Gastrocnemius medialis (tissue), 4 donors: ENCODE measurements around the gene KLF3. TPM values are rescaled to one million over a fixed set of nuclear protein-coding genes. Genes with fewer than 3 reads are reported as not detected.

Source experiments
- ATAC-seq, 2 donors: fragments of 150-250 bp; one replicate each; pipeline ENCODE4 v1.9.1; 2016
- DNase-seq, 2 donors: peaks; one replicate each; pipeline ENCODE4 v3.0.0-alpha.2; 2019
- H3K27ac ChIP-seq, 4 donors: fragments of 200-600 bp; sonication (generic); 1 replicate in 1 of 4; 2 replicates in 3 of 4; pipeline ENCODE4 v1.5.1; 2016 to 2018; ENCODE audit warnings: mild to moderate bottlenecking in 2 of 4, moderate library complexity in 1 of 4
- H3K27me3 ChIP-seq, 3 donors: fragments of 200-600 bp; sonication (generic) in 2 of 3; 1 replicate in 1 of 3; 2 replicates in 2 of 3; pipeline versions ENCODE4 v1.5.1 to v1.6.0; 2016 to 2019; ENCODE audit warnings: mild to moderate bottlenecking in 1 of 3, moderate library complexity in 1 of 3
- H3K36me3 ChIP-seq, 2 donors: fragments of 200-600 bp; sonication (generic) in 1 of 2; one replicate each; pipeline ENCODE4 v1.5.1; 2017 to 2018
- H3K4me1 ChIP-seq, 2 donors: fragments of 200-600 bp; sonication (generic) in 1 of 2; one replicate each; pipeline ENCODE4 v1.5.1; 2016 to 2017; ENCODE audit warnings: mild to moderate bottlenecking in 2 of 2
- H3K4me3 ChIP-seq, 4 donors: fragments of 200-600 bp; sonication (generic) in 3 of 4; 1 replicate in 1 of 4; 2 replicates in 3 of 4; pipeline ENCODE4 v1.5.1; 2016 to 2019; ENCODE audit warnings: mild to moderate bottlenecking in 2 of 4
- H3K9me3 ChIP-seq, 3 donors: fragments of 200-600 bp; sonication (generic) in 2 of 3; 1 replicate in 1 of 3; 2 replicates in 2 of 3; pipeline ENCODE4 v1.5.1; 2016 to 2019
- CTCF ChIP-seq, 5 experiments: fragments of 450-650 bp in 3 of 5; fragments of 200-600 bp in 2 of 5; sonication (generic) in 2 of 5; IDR thresholded peaks in 4 of 5; conservative IDR thresholded peaks in 1 of 5; 1 replicate in 4 of 5; 2 replicates in 1 of 5; pipeline ENCODE4 v1.5.1; 2016 to 2019; ENCODE audit warnings: antibody characterized with exemption in 5 of 5, mild to moderate bottlenecking in 3 of 5, moderate library complexity in 3 of 5
- POLR2A ChIP-seq, 2 donors: fragments of 450-650 bp; IDR thresholded peaks; one replicate each; pipeline ENCODE4 v1.6.1; 2017; ENCODE audit warnings: antibody characterized with exemption in 2 of 2, mild to moderate bottlenecking in 2 of 2, moderate library complexity in 2 of 2
- in situ Hi-C, 4 donors: fragments of 200-750 bp; cut with MboI; loops; one replicate each; pipeline versions ENCODE4 v1.15.0 to v1.8.0; 2017; ENCODE audit warnings: low sequenced_read_pairs in 4 of 4
- intact Hi-C: fragments of 100-400 bp; cut with DNase I; formaldehyde crosslinking; loops from one replicate; pipeline ENCODE4 v1.15.1; 2023; ENCODE audit warnings: low total_unique reads
- total RNA-seq, 4 donors: library from RNA; depleted of rRNA; stranded (reverse); fragments of >200 nt; gene quantifications; one replicate each; pipeline versions ENCODE4 v1.1.0 to v1.2.3, GENCODE V29; 2016

KLF3 gene
- total RNA-seq, 4 donors from 2014 or later, result 12.7 to 26.5 (median 19.4) TPM

GRCh38 chr4:38743866-38744265 lies 79.9 kb downstream of the KLF3 start:
- intact Hi-C loops, result no loop called here
- Histone ChIP-seq H3K4me3 (no peak overlapping the region), H3K27ac (no peak overlapping the region), H3K4me1 (no peaks in the 10 kb centered on the region), H3K36me3 (no peaks in the 10 kb centered on the region), H3K9me3 (no peaks in the 10 kb centered on the region), H3K27me3 (no peaks in the 10 kb centered on the region)
- TF ChIP-seq POLR2A (IDR thresholded peaks at IDR 0.05), result no peak
- TF ChIP-seq CTCF (IDR thresholded peaks at IDR 0.05 in 4 of 5, conservative IDR thresholded peaks at IDR 0.05 in 1 of 5), result no peak
- DNase-seq (no peak), ATAC-seq (no peak)
- in situ Hi-C loops, result loop anchor here in 2 of 4 donors (25.0 kb wide), 1 partner anchor 682 kb away; no protein-coding TSS in a partner anchor

- no peak overlapping the region for H3K27ac ChIP-seq
- ATAC-seq (no peak), DNase-seq (no peak)
- in situ Hi-C loops (loop anchor here in 2 of 4 donors (25.0 kb wide), 1 partner anchor 684 kb away; no protein-coding TSS in a partner anchor), intact Hi-C loops (no loop called here)
- no peaks in the 10 kb centered on the region for H3K9me3 ChIP-seq
- H3K36me3 ChIP-seq, result no peaks in the 10 kb centered on the region
- H3K4me1 ChIP-seq, result no peaks in the 10 kb centered on the region
- TF ChIP-seq POLR2A (IDR thresholded peaks at IDR 0.05), result no peak
- no peak for TF ChIP-seq CTCF (IDR thresholded peaks at IDR 0.05 in 4 of 5, conservative IDR thresholded peaks at IDR 0.05 in 1 of 5)
- no peaks in the 10 kb centered on the region for H3K27me3 ChIP-seq
- H3K4me3 ChIP-seq, result no peak overlapping the region
Observed at GRCh38 chr4:38745881-38746280, 81.9 kb downstream of the KLF3 start.

DNA sequence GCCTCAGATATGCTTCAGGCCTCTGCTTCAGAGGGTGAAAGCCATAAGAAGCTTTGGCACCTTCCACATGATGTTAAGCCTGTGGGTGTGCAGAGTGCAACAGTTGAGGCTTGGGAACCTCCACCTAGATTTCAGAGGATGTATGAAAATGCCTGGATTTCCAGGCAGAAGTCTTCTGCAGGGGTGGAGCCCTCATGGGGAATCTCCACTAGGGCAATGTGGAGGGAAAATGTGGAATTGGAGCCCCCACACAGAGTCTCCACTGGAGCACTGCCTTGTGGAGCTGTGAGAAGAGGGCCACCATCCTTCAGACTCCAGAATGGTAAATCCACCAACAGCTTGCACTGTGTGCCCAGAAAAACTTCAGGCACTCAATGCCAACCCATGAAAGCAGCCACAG lies 83.6 kb downstream of the KLF3 start:
- no peaks in the 10 kb centered on the region for H3K27me3 ChIP-seq
- no peaks in the 10 kb centered on the region for H3K9me3 ChIP-seq
- no peaks in the 10 kb centered on the region for H3K4me1 ChIP-seq
- intact Hi-C loops, result no loop called here
- in situ Hi-C loops, result loop anchor here in 2 of 4 donors (25.0 kb wide), 1 partner anchor 685 kb away; no protein-coding TSS in a partner anchor
- no peak for DNase-seq
- no peak for ATAC-seq
- TF ChIP-seq CTCF (IDR thresholded peaks at IDR 0.05 in 4 of 5, conservative IDR thresholded peaks at IDR 0.05 in 1 of 5), result no peak
- no peak for TF ChIP-seq POLR2A (IDR thresholded peaks at IDR 0.05)
- no peak overlapping the region for H3K27ac ChIP-seq
- no peak overlapping the region for H3K4me3 ChIP-seq
- no peaks in the 10 kb centered on the region for H3K36me3 ChIP-seq

- DNase-seq (no peak), ATAC-seq (no peak)
- Histone ChIP-seq H3K9me3 (no peaks in the 10 kb centered on the region), H3K36me3 (no peaks in the 10 kb centered on the region), H3K27me3 (no peaks in the 10 kb centered on the region), H3K4me3 (no peak overlapping the region), H3K27ac (no peak overlapping the region), H3K4me1 (no peaks in the 10 kb centered on the region)
- in situ Hi-C loops, result loop anchor here in 2 of 4 donors (25.0 kb wide), 1 partner anchor 687 kb away; no protein-coding TSS in a partner anchor
- intact Hi-C loops, result no loop called here
- TF ChIP-seq CTCF (IDR thresholded peaks at IDR 0.05 in 4 of 5, conservative IDR thresholded peaks at IDR 0.05 in 1 of 5) (no peak), POLR2A (IDR thresholded peaks at IDR 0.05) (no peak)
Observed at GRCh38 chr4:38749336-38749735, 85.3 kb downstream of the KLF3 start.

Other genes starting within 250 kb of the KLF3 start
- not detected for gene TLR10, start 118.8 kb downstream of the KLF3 start, total RNA-seq
- 1 to 10 TPM in 3 of 4 donors, not detected in 1; 1.3 to 2.4 (median 1.5) TPM for gene TLR1, start 140.6 kb downstream of the KLF3 start, total RNA-seq
- under 1 TPM; 0.29 to 0.75 (median 0.48) TPM for gene TLR6, start 192.6 kb downstream of the KLF3 start, total RNA-seq
- gene FAM114A1, start 203.6 kb downstream of the KLF3 start, total RNA-seq, result 10 to 100 TPM; 23.2 to 47.5 (median 27.4) TPM